HG03469 (cell line): ENCODE measurements around the gene OR2V1.
"Not testable (repeated sequence)": the region's sequence is repeated elsewhere in the genome, so short reads cannot be mapped to it uniquely, and the experiment has no call there.

Experiments used
- ATAC-seq: cut with Tn5 transposase; IDR thresholded peaks from one replicate; pipeline ENCODE4 v1.9.1; 2021; ENCODE audit warnings: mild to moderate bottlenecking, moderate library complexity, moderate number of reproducible peaks; ENCODE audit not compliant: unreplicated experiment

OR2V1 gene, protein sequence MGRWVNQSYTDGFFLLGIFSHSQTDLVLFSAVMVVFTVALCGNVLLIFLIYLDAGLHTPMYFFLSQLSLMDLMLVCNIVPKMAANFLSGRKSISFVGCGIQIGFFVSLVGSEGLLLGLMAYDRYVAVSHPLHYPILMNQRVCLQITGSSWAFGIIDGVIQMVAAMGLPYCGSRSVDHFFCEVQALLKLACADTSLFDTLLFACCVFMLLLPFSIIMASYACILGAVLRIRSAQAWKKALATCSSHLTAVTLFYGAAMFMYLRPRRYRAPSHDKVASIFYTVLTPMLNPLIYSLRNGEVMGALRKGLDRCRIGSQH

DNA sequence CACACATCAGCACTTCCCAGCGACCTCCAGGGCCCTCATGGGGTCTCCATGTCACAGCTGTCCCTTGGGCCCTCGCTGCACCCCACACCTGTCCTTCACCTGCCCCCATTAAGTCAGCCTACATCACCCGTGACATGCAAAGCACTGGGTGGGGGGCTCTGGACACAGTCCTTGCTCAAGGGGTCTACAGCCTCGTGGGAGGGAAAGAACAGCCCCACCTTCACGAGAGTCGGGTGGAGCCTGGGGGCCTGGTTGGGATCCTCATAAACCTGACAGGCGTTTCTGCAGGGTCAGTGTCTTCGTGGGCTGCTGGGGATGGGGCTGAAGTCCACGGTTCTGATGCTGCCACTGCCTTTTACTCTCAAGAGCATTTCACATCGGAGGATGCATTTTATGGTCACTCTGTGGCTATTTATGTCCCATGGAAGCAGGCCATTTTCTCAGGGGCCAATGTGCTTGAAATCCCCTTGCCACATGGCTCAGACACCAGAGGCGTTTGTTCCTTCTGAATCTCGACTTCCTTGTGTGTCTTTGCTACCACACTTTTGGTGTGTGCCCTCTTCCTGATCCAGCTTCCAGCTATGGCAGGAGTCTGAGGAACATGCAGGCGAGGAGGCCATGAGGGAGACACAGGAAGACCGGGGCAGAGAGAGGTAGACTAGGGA is at the start of gene OR2V1:
Gene OR2V1, minus strand, starts transcription at position 338 of the 665 bp plus-strand sequence. CDS start 5,865 bp downstream, outside the sequence.
- no peak for ATAC-seq

DNA sequence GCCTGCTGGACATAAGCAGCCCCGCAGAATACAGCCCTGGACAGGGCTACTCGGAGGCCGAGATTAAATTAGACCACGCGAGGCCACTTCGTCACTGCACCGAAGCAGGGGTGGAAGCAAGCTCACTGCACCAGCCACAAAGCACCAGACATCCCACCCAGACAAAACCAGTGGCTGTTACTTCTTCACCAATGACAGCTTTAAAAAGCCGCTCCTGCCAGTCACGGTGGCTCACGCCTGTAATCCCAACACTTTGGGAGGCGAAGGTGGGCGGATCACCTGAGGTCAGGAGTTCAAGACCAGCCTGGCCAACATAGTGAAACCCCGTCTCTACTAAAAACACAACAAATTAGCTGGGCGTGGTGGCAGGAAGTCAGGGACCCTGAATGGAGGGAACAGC is 46.6 kb upstream of the OR2V1 start:
- ATAC-seq = not testable (repeated sequence)

DNA sequence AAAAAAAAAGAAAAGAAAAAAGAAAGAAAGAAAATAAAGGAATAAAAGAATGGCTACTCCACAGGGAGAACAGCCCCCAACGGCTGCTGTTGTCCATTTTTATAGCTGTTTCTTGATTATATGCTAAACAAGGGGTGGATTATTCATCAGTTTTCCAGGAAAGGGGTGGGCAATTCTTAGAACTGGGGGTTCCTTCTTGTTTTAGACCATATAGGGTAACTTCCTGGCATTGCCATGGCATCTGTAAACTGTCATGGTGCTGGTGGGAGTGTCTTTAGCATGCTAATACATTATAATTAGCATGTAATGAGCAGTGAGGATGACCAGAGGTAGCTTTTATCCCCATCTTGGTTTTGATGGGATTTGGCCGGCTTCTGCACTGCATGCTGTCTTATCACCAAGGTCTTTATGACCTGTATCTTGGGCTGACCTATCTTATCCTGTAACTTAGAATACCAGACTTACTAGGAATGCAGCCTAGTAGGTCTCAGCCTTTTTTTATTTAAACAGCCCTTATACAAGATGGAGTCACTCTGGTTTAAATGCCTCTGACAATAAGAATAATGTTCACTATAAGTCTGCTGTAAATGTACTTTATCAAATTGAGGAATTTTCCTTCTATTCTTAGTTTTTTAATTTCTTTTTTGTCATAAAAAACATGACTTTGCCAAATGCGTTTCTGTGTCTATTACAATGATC is 45.4 kb upstream of the OR2V1 start:
- ATAC-seq = no peak

DNA sequence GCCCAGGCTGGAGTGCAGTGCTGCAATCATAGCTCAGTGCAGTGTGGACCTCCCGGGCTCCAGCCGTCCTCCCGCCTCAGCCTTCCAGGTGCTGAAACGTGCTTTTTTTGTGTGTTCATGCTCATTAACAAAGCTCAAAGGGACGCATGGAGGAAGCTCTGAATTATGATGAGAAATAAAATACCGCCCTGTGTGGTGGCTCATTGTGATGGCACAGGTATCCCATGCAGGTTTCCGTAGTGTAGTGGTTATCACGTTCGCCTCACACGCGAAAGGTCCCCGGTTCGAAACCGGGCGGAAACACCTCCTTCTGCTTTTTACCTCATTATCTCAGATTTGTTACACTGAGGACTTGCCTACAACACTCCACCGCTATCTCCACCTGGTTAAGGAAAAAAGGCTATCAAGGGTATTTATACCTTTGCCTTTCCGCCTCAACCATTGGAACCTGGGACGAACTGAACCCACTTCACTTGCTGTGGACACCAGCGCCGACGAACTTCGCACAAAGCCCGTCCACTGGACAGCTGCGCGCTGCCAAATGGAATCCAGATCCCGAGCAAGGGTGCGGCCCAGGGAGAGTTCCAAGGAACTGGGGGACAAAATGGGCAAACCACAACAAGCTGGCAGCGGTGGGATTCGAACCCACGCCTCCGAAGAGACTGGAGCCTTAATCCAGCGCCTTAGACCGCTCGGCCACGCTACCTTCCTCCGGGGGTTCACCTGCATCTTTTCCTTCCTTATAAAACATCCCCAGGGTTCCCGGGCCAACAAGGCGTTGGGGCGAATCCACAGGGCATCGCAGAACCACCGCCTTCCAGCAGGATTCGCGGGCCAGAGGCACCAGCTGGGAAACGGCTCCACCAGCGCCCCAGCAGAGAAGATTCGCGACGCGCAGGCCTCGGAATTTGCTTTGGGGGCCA is 42.7 kb upstream of the OR2V1 start:
- ATAC-seq = peak; percentile 31

DNA sequence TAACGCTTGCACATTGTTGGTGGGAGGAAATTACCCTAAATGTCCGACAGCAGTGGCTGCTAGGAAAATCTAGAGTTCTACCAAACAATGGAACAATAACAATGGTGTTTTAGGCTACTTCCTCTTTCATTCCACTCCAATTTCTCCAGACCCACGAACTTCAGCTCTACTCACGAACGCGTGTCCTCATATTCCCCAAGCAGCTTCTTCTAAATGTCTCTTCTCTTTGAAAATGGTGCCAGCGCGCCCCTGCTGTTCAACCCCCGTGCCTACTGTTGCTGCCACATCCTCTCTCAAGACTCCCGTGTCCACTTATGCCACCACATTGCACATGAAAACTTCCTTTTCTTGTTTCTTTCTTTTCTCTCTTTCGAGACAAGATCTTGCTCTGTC is 42.1 kb upstream of the OR2V1 start:
- peak; percentile 9 for ATAC-seq

DNA sequence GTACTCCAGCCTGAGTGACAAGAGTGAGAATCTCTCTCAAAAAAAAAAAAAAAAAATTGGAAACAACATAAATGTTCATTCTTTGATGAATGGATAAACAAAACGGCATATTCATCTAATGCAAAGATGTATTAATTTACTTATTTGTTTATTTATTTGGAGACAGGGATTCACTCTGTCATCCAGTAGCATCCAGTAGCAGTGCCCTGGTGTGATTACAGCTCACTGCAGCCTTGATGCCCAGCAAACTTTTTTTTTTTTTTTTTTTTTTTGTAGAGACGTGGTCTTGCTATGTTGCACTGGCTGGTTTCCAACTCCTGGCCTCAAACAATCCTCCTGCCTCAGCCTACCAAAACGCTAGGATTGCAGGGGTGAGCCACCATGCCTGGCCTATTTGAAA is 40.8 kb upstream of the OR2V1 start:
- no peak for ATAC-seq

DNA sequence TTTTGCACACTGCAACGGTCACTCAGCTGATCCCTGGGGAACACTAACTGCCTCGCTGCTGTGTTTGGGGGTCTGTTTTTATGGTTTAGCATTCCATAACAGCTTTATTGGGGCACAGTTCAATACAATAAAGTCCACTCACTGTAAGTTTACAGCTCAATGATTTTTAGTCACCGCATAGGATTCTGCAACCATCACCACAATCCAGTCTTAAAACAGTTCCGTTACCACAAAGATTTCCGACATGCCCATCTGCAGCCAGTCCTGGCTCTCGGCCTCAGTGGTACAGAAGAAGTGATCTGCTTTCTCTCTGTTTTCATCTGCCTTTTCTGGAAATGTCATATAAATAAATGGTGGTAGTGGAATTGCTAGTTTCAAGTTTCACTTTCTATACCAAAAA is 40.0 kb upstream of the OR2V1 start:
- no peak for ATAC-seq

DNA sequence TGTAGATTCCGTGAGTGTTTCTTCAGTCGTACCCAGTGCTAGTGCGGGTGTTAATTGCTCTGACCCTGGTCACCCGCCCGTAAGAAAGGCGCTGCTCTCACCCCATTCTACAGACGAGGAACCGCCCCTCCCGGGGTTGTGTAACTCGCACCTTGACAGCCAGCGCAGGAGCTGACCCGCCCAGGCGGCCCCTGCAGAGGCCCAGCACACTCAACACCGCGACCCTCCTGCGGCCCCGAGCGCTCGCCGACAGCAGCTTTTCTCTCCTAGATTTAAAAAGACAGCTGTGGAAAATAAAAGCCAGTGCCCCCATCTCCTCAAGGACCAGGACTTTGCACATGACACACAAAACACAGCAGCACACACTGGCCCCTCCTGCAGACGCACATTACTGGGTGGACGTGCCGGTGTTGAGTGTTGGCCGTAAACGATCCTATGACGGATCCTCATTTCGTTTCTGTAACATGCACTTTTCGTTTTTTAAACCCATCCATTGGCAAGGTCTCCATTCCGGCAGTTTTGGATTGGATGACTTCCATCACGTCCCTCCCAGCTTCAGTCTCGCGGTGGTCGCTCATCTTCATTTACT is 39.4 kb upstream of the OR2V1 start:
- no peak for ATAC-seq

DNA sequence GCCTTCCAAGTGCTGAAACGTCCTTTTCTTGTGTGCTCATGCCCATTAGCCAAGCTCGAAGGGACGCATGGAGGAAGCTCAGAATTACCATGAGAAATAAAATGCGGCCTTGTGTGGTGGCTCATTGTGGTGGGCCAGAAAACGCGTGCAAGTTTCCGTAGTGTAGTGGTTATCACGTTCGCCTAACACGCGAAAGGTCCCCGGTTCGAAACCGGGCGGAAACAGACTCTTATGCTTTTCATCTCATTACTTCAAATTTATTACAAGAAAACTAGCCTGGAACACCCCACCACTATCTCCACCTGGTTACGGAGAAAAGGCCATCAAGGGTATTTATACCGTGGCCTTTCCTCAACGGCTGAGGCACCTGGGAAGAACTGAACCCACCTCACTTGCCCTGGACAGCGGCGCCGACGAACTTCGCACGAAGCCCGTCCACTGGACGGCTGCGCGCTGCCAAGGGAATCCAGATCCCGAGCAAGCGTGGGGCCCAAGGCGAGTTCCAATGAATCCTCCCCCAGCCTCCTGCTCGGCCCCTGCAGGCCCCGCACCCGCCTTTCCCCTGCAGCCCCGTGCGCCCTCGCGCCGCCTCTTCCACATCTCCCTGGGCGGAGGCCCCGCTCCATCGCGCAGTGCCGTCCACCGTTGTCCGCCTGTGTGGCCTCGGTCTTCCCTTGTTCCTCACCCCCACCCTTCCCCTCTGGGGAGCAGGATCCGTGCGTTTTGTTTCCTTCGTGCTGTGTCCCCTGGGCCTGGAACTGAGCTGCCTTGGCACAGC is 38.7 kb upstream of the OR2V1 start:
- ATAC-seq = not testable (repeated sequence)

DNA sequence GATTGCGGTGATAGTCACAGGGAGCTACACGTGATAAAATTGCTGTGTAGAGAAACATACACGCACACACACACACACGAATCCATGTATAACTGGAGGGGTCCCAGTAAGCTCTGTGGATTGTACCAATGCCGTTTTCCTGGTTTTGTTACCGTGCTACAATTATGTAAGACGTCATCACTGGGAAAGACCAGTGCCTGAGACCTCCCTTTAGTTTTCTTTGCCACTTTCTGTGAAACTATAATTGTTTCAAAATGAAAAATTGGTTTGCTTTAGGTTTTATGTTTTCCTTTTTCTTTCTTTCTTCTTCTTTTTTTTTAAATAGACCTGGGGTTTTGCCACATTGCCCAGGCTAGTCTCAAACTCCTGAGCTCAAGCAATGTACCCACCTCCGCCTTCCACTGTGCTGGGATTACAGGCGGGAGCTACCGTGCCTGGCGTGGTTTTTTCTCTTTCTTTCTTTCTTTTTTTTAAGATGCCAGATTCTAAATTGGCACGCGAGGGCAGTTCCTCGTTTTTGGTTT is 37.7 kb upstream of the OR2V1 start:
- no peak for ATAC-seq

DNA sequence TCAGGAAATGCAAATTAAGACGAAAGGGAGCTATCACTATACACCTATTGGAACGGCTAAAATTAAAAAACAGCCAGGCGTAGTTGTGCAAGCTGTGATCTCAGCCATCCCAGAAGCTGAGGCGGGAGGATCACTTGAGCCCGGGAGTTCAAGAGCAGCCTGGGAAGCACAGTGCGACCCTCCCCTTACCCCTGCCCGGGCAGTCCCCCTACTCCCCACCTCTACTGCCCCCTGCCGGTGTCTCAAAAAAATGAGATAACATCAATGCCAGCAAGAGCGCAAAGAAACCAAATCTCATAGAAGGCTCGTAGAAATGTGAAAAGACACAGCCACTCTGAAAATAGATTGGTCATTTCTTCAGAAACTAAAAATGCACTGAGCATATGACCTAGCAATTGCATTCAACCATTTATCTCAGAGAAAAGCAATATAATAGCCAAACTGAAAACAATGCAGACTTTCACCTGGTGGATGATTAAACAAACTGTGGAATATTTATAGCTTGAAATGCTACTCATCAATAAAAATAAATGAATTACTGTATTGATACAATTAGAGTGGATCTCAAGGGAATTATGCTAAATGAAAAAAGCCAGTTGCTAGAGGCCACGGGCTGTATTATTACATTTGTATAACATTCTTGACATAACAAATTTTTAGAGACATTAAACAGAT is 37.0 kb upstream of the OR2V1 start:
- no peak for ATAC-seq

DNA sequence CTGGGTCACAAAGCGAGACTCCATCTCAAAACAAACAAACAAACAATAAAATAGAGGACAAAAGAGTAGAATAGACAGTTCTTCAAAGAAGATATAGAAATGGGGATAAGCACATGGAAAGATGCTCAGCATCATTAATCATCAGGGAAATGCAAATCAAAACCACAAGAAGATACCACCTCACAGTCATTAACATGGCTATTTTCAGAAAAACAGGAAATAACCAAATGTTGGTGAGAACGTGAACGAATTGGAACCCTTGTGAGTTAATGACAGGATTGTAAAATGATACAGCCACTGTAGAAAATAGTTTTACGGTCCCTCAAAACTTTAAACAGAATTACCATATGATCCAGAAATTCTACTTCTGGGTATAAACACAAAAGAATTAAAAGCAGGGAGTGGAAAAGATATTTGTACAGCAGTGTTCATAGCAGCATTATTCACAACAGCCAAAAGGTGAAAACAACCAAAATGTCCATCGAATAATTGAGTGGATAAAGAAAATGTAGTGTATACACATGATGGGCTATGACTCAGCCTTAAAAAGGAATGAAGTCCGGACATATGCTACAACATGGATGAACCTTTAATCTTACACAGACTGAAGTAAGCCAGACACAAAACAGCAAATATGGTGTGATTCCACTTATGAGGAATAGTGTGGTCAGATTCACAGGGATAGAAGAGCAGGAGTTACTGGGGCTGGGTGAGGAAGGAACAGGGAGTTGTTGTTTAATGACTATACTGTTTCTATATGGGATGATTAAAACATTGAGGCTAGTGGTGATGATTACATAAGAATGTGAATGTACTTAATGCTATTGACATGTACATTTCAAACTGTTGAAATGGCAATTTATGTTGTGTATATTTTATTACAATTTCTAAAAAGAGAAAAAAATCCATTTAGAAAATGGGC is 36.1 kb upstream of the OR2V1 start:
- ATAC-seq = no peak

DNA sequence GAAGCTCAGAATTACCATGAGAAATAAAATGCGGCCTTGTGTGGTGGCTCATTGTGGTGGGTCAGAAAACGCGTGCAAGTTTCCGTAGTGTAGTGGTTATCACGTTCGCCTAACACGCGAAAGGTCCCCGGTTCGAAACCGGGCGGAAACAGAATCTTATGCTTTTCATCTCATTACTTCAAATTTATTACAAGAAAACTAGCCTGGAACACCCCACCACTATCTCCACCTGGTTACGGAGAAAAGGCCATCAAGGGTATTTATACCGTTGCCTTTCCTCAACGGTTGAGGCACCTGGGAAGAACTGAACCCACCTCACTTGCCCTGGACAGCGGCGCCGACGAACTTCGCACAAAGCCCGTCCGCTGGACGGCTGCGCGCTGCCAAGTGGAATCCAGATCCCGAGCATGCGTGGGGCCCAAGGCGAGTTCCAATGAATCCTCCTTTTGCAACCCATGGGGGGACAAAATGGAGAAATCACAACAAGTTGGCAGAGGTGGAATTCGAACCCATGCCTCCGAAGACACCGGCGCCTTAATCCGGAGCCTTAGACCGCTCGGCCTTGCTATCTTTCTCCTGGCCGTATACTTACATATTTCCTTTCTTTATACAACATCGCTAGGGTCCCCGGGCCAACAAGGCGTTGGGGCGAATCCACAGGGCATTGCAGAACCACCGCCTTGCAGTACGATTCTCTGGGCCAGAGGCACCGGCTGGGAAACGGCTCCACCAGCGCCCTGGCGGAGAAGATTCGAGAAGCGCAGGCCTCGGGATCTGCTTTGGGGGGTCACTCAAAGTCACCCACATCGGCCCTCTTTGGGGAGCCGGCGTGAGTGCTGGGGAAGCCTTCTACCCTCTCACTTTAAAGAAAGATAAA is 33.3 kb upstream of the OR2V1 start:
- no peak for ATAC-seq

DNA sequence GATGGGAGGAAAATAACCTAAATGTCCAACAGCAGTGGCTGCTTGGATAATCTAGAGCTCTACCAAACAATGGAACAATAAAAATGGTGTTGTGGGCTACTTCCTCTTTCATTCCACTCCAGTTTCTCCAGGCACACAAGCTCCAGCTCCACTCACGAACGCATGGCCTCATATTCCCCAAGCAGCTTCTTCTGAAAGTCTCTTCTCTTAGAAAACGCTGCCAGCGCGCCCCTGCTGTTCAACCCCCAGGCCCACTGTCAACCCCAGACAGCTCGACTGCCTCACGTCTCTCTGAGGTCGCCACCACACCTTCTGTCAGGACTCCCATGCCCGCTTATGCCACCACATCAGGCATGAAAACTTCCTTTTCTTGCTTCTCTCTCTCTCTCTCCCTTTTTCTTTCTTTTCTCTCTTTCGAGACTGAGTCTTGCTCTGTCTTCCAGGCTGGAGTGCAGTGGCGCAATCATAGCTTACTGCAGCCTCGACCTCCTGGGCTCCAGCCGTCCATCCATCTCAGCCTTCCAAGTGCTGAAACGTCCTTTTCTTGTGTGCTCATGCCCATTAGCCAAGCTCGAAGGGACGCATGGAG is 32.6 kb upstream of the OR2V1 start:
- no peak for ATAC-seq

DNA sequence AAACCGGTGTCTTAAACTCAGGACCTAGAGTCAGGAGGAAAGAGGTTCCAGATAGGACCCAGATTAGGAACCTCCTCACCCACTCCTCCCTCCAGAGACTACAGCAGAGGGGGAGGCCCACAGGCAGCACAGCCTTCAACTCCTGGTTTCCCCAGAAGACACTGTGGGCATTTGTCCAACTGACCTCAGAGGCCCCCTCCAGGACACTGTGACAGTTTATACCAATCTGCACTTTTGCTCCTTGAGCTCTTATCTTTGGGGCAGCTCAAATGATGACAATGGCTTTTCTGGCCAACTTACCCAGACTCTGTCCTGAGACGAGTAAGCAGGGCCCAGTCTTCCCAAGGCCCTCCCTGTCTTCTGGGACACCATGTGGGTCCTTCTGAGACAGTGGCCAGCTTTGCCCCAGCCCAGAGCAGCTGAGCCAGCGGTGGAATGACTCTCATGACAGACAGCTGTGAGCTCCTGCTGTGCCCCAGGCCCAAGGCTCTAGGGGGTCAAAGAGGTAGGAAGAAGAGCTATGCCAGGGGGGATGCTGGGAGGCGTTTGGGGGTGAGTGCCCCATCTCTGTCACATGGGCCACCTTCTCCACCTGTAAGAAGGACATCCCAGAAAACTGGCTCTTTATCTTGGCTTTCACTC is 30.7 kb upstream of the OR2V1 start:
- no peak for ATAC-seq
